ENCODE measurements around the gene CD79B. TPM values are rescaled to one million over a fixed set of nuclear protein-coding genes. Genes with fewer than 3 reads are reported as not detected.

The CD79B gene
- total and polyA plus RNA-seq, 10 of the 15 experiments (the other 5 are each of a cell fraction or from before 2014, with no cell fraction given), result 17.5 to 148 (median 79.1) TPM

GRCh38 chr17:63880706-63881105, 51.4 kb downstream of the CD79B start (continued):
- TF ChIP-seq, protein P1, sequence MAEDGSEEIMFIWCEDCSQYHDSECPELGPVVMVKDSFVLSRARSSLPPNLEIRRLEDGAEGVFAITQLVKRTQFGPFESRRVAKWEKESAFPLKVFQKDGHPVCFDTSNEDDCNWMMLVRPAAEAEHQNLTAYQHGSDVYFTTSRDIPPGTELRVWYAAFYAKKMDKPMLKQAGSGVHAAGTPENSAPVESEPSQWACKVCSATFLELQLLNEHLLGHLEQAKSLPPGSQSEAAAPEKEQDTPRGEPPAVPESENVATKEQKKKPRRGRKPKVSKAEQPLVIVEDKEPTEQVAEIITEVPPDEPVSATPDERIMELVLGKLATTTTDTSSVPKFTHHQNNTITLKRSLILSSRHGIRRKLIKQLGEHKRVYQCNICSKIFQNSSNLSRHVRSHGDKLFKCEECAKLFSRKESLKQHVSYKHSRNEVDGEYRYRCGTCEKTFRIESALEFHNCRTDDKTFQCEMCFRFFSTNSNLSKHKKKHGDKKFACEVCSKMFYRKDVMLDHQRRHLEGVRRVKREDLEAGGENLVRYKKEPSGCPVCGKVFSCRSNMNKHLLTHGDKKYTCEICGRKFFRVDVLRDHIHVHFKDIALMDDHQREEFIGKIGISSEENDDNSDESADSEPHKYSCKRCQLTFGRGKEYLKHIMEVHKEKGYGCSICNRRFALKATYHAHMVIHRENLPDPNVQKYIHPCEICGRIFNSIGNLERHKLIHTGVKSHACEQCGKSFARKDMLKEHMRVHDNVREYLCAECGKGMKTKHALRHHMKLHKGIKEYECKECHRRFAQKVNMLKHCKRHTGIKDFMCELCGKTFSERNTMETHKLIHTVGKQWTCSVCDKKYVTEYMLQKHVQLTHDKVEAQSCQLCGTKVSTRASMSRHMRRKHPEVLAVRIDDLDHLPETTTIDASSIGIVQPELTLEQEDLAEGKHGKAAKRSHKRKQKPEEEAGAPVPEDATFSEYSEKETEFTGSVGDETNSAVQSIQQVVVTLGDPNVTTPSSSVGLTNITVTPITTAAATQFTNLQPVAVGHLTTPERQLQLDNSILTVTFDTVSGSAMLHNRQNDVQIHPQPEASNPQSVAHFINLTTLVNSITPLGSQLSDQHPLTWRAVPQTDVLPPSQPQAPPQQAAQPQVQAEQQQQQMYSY (CRISPR knock-in tag; IDR thresholded peaks at IDR 0.05), result no peak
- TF ChIP-seq KDM1A (IDR thresholded peaks at IDR 0.05; ENCODE audit: borderline replicate concordance) (no peak), RBBP5 (conservative IDR thresholded peaks at IDR 0.05) (no peak), ETV6 (conservative IDR thresholded peaks at IDR 0.05 in 1 of 2, IDR thresholded peaks at IDR 0.05 in 1 of 2; ENCODE audit: borderline replicate concordance in 1 of 2, low read depth in 1 of 2) (no peak), WRNIP1 (IDR thresholded peaks at IDR 0.05; ENCODE audit: borderline replicate concordance, low read depth, low read length) (no peak), ZNF24 (IDR thresholded peaks at IDR 0.05) (no peak), NRF1 (conservative IDR thresholded peaks at IDR 0.05; ENCODE audit: low read depth, low read length) (no peak), ASH2L (IDR thresholded peaks at IDR 0.05; ENCODE audit: borderline replicate concordance, low read depth) (no peak), HDAC2 (IDR thresholded peaks at IDR 0.05) (no peak), SP1 (IDR thresholded peaks at IDR 0.05; ENCODE audit: low read depth, low read length) (no peak)
- TF ChIP-seq, protein P2, sequence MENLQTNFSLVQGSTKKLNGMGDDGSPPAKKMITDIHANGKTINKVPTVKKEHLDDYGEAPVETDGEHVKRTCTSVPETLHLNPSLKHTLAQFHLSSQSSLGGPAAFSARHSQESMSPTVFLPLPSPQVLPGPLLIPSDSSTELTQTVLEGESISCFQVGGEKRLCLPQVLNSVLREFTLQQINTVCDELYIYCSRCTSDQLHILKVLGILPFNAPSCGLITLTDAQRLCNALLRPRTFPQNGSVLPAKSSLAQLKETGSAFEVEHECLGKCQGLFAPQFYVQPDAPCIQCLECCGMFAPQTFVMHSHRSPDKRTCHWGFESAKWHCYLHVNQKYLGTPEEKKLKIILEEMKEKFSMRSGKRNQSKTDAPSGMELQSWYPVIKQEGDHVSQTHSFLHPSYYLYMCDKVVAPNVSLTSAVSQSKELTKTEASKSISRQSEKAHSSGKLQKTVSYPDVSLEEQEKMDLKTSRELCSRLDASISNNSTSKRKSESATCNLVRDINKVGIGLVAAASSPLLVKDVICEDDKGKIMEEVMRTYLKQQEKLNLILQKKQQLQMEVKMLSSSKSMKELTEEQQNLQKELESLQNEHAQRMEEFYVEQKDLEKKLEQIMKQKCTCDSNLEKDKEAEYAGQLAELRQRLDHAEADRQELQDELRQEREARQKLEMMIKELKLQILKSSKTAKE (IDR thresholded peaks at IDR 0.05; ENCODE audit: low read depth, poor library complexity, severe bottlenecking), result no peak

Small RNAs within 50 kb of the gene (small RNA-seq; reads per million reads assigned to genes)
- gene AC040958.1 (not detected), gene AC127029.1 (not detected), gene GH1 (not detected)

Other genes starting within 250 kb of the CD79B start
Only the 7 nearest of the 16 such genes appear.
- gene CSH2, start 58.7 kb downstream of the CD79B start, total RNA-seq (2014; rRNA removed), result not detected in 2 replicates
- not detected in 2 replicates for gene CSH2, start 58.7 kb downstream of the CD79B start, total RNA-seq (2014; rRNA removed; fragmentation: Illumina TruSeq; extraction: Trizol)
- not detected in 2 replicates for gene CSH2, start 58.7 kb downstream of the CD79B start, total RNA-seq (2021)
- not detected in 2 replicates for gene CSH2, start 58.7 kb downstream of the CD79B start, polyA plus RNA-seq (2011; rRNA removed)
- gene CSH2, start 58.7 kb downstream of the CD79B start, polyA plus RNA-seq (2014; fragmentation: Illumina TruSeq; extraction: Trizol), result not detected in 2 replicates
- gene CSH2, start 58.7 kb downstream of the CD79B start, polyA plus RNA-seq (2014; fragmentation: Nextera tagmentation; extraction: Ambion mirVana), result not detected
- gene CSH2, start 58.7 kb downstream of the CD79B start, polyA plus RNA-seq (2014; rRNA removed), result not detected in 2 replicates
- gene CSH2, start 58.7 kb downstream of the CD79B start, polyA plus RNA-seq (2016; fragmentation: Nextera tagmentation; extraction: Ambion mirVana), result not detected
- gene GH2, start 50.4 kb downstream of the CD79B start, total RNA-seq (2014; rRNA removed), result not detected in 2 replicates
- gene GH2, start 50.4 kb downstream of the CD79B start, total RNA-seq (2014; rRNA removed; fragmentation: Illumina TruSeq; extraction: Trizol), result not detected in 2 replicates
- not detected in 2 replicates for gene GH2, start 50.4 kb downstream of the CD79B start, total RNA-seq (2021)
- not detected in 2 replicates for gene GH2, start 50.4 kb downstream of the CD79B start, polyA plus RNA-seq (2011; rRNA removed)
- not detected in 2 replicates for gene GH2, start 50.4 kb downstream of the CD79B start, polyA plus RNA-seq (2014; fragmentation: Illumina TruSeq; extraction: Trizol)
- gene GH2, start 50.4 kb downstream of the CD79B start, polyA plus RNA-seq (2014; fragmentation: Nextera tagmentation; extraction: Ambion mirVana), result not detected
- not detected in 2 replicates for gene GH2, start 50.4 kb downstream of the CD79B start, polyA plus RNA-seq (2014; rRNA removed)
- gene GH2, start 50.4 kb downstream of the CD79B start, polyA plus RNA-seq (2016; fragmentation: Nextera tagmentation; extraction: Ambion mirVana), result not detected
- gene CSH1, start 35.8 kb downstream of the CD79B start, total RNA-seq (2014; rRNA removed), result not detected in 2 replicates
- not detected in 2 replicates for gene CSH1, start 35.8 kb downstream of the CD79B start, total RNA-seq (2014; rRNA removed; fragmentation: Illumina TruSeq; extraction: Trizol)
- gene CSH1, start 35.8 kb downstream of the CD79B start, total RNA-seq (2021), result not detected in 2 replicates
- not detected in 2 replicates for gene CSH1, start 35.8 kb downstream of the CD79B start, polyA plus RNA-seq (2011; rRNA removed)
- not detected in 2 replicates for gene CSH1, start 35.8 kb downstream of the CD79B start, polyA plus RNA-seq (2014; fragmentation: Illumina TruSeq; extraction: Trizol)
- gene CSH1, start 35.8 kb downstream of the CD79B start, polyA plus RNA-seq (2014; fragmentation: Nextera tagmentation; extraction: Ambion mirVana), result not detected
- gene CSH1, start 35.8 kb downstream of the CD79B start, polyA plus RNA-seq (2014; rRNA removed), result not detected in 2 replicates
- gene CSH1, start 35.8 kb downstream of the CD79B start, polyA plus RNA-seq (2016; fragmentation: Nextera tagmentation; extraction: Ambion mirVana), result not detected
- gene CSHL1, start 21.1 kb downstream of the CD79B start, total RNA-seq (2014; rRNA removed), result not detected in 2 replicates
- gene CSHL1, start 21.1 kb downstream of the CD79B start, total RNA-seq (2014; rRNA removed; fragmentation: Illumina TruSeq; extraction: Trizol), result not detected in 2 replicates
- not detected in 2 replicates for gene CSHL1, start 21.1 kb downstream of the CD79B start, total RNA-seq (2021)
- gene CSHL1, start 21.1 kb downstream of the CD79B start, polyA plus RNA-seq (2011; rRNA removed), result not detected in 2 replicates
- not detected in 2 replicates for gene CSHL1, start 21.1 kb downstream of the CD79B start, polyA plus RNA-seq (2014; fragmentation: Illumina TruSeq; extraction: Trizol)
- not detected for gene CSHL1, start 21.1 kb downstream of the CD79B start, polyA plus RNA-seq (2014; fragmentation: Nextera tagmentation; extraction: Ambion mirVana)
- not detected in 2 replicates for gene CSHL1, start 21.1 kb downstream of the CD79B start, polyA plus RNA-seq (2014; rRNA removed)
- not detected for gene CSHL1, start 21.1 kb downstream of the CD79B start, polyA plus RNA-seq (2016; fragmentation: Nextera tagmentation; extraction: Ambion mirVana)
- gene GH1, start 13.5 kb downstream of the CD79B start, total RNA-seq (2014; rRNA removed), result not detected in 2 replicates
- not detected in 2 replicates for gene GH1, start 13.5 kb downstream of the CD79B start, total RNA-seq (2014; rRNA removed; fragmentation: Illumina TruSeq; extraction: Trizol)
- not detected in 2 replicates for gene GH1, start 13.5 kb downstream of the CD79B start, total RNA-seq (2021)
- gene GH1, start 13.5 kb downstream of the CD79B start, polyA plus RNA-seq (2011; rRNA removed), result 0.27 and 0.42 TPM in 2 replicates
- gene GH1, start 13.5 kb downstream of the CD79B start, polyA plus RNA-seq (2014; fragmentation: Illumina TruSeq; extraction: Trizol), result not detected in 2 replicates
- under 1 TPM in 1 of 2 experiments, not detected in 1; 0.13 TPM for gene GH1, start 13.5 kb downstream of the CD79B start, polyA plus RNA-seq (2014; fragmentation: Nextera tagmentation; extraction: Ambion mirVana)
- gene GH1, start 13.5 kb downstream of the CD79B start, polyA plus RNA-seq (2014; rRNA removed), result not detected in 2 replicates
- gene GH1, start 13.5 kb downstream of the CD79B start, polyA plus RNA-seq (2016; fragmentation: Nextera tagmentation; extraction: Ambion mirVana), result not detected
- 0.05 and 0.06 TPM in 2 replicates for gene SCN4A, start 40.6 kb upstream of the CD79B start, total RNA-seq (2014; rRNA removed)
- gene SCN4A, start 40.6 kb upstream of the CD79B start, total RNA-seq (2014; rRNA removed; fragmentation: Illumina TruSeq; extraction: Trizol), result under 0.01 and 0.14 TPM in 2 replicates
- 0.03 and 0.08 TPM in 2 replicates for gene SCN4A, start 40.6 kb upstream of the CD79B start, total RNA-seq (2021)
- 0.12 and 0.15 TPM in 2 replicates for gene SCN4A, start 40.6 kb upstream of the CD79B start, polyA plus RNA-seq (2011; rRNA removed)
- gene SCN4A, start 40.6 kb upstream of the CD79B start, polyA plus RNA-seq (2014; fragmentation: Illumina TruSeq; extraction: Trizol), result 0.06 and 0.11 TPM in 2 replicates
- gene SCN4A, start 40.6 kb upstream of the CD79B start, polyA plus RNA-seq (2014; fragmentation: Nextera tagmentation; extraction: Ambion mirVana), result not detected
- gene SCN4A, start 40.6 kb upstream of the CD79B start, polyA plus RNA-seq (2014; rRNA removed), result 0.05 and 0.08 TPM in 2 replicates
- not detected for gene SCN4A, start 40.6 kb upstream of the CD79B start, polyA plus RNA-seq (2016; fragmentation: Nextera tagmentation; extraction: Ambion mirVana)
- gene PRR29, start 66.0 kb upstream of the CD79B start, total RNA-seq (2014; rRNA removed), result 0.22 TPM in 1 of 2 replicates, not detected in the other
- not detected in 2 replicates for gene PRR29, start 66.0 kb upstream of the CD79B start, total RNA-seq (2014; rRNA removed; fragmentation: Illumina TruSeq; extraction: Trizol)
- gene PRR29, start 66.0 kb upstream of the CD79B start, total RNA-seq (2021), result 0.26 TPM in 1 of 2 replicates, not detected in the other
- gene PRR29, start 66.0 kb upstream of the CD79B start, polyA plus RNA-seq (2011; rRNA removed), result 0.04 and 0.18 TPM in 2 replicates
- gene PRR29, start 66.0 kb upstream of the CD79B start, polyA plus RNA-seq (2014; fragmentation: Illumina TruSeq; extraction: Trizol), result 0.01 TPM in 1 of 2 replicates, not detected in the other
- under 1 TPM; 0.06 to 0.15 TPM for gene PRR29, start 66.0 kb upstream of the CD79B start, polyA plus RNA-seq (2014; fragmentation: Nextera tagmentation; extraction: Ambion mirVana)
- 0.08 TPM in 1 of 2 replicates, not detected in the other for gene PRR29, start 66.0 kb upstream of the CD79B start, polyA plus RNA-seq (2014; rRNA removed)
- gene PRR29, start 66.0 kb upstream of the CD79B start, polyA plus RNA-seq (2016; fragmentation: Nextera tagmentation; extraction: Ambion mirVana), result 1 to 10 TPM; 1.7 to 2.4 TPM

Data from GM12878 (cell line).